CD4-positive, CD25-positive, alpha-beta regulatory T cell (primary cell): ENCODE data around the gene KCNIP1. TPM values are rescaled to one million over a fixed set of nuclear protein-coding genes. Genes with fewer than 3 reads are reported as not detected.

ENCODE experiments used
- ATAC-seq, 2 donors: fragments of 150-1000 bp; cut with Tn5 transposase; one replicate each; pipeline ENCODE4 v1.10.0; 2021; ENCODE audit warnings: low read depth in 2 of 2, moderate number of reproducible peaks in 2 of 2, moderate library complexity in 1 of 2
- DNase-seq, 3 donors: peaks; one replicate each; pipeline versions ENCODE4 v3.0.0 to v3.0.0-alpha.2; 2012 to 2022; ENCODE audit warnings: mixed read lengths in 1 of 3
- H3K27ac ChIP-seq: one replicate; pipeline ENCODE4 v1.7.0; 2013; ENCODE audit warnings: mild to moderate bottlenecking, low read length; ENCODE audit not compliant: insufficient read depth, poor library complexity, severe bottlenecking
- H3K27me3 ChIP-seq: one replicate; pipeline ENCODE4 v1.7.0; 2013; ENCODE audit warnings: low read length; ENCODE audit not compliant: control insufficient read depth, insufficient read depth
- H3K36me3 ChIP-seq: one replicate; pipeline ENCODE4 v1.7.0; 2013; ENCODE audit warnings: mild to moderate bottlenecking, low read length, moderate library complexity; ENCODE audit not compliant: control insufficient read depth, insufficient read depth
- H3K4me1 ChIP-seq: 2 replicates; pipeline ENCODE4 v1.7.0; 2013; ENCODE audit warnings: mild to moderate bottlenecking, low read length; ENCODE audit not compliant: insufficient read depth, control insufficient read depth, poor library complexity, severe bottlenecking
- H3K4me3 ChIP-seq: one replicate; pipeline ENCODE4 v1.7.0; 2013; ENCODE audit warnings: low read depth, mild to moderate bottlenecking, low read length, moderate library complexity
- H3K9me3 ChIP-seq, 2 experiments: 1 replicate in 1 of 2; 2 replicates in 1 of 2; pipeline ENCODE4 v1.7.0; 2013; ENCODE audit warnings: low read length in 2 of 2, mild to moderate bottlenecking in 1 of 2, moderate library complexity in 1 of 2; ENCODE audit not compliant: control insufficient read depth in 2 of 2
- H3K27ac Mint-ChIP-seq, 3 donors: one replicate each; pipeline ENCODE4 v1.8.0; 2020 to 2022; ENCODE audit warnings: mild to moderate bottlenecking in 3 of 3, mixed read lengths in 3 of 3, moderate library complexity in 2 of 3
- H3K27me3 Mint-ChIP-seq: one replicate; pipeline ENCODE4 v1.8.0; 2022; ENCODE audit warnings: mild to moderate bottlenecking, mixed read lengths
- H3K36me3 Mint-ChIP-seq: one replicate; pipeline ENCODE4 v1.8.0; 2020; ENCODE audit warnings: mixed read lengths
- H3K4me1 Mint-ChIP-seq, 4 donors: one replicate each; pipeline ENCODE4 v1.8.0; 2020 to 2022; ENCODE audit warnings: mixed read lengths in 4 of 4, mild to moderate bottlenecking in 1 of 4
- H3K4me3 Mint-ChIP-seq, 4 donors: one replicate each; pipeline ENCODE4 v1.8.0; 2020 to 2022; ENCODE audit warnings: mild to moderate bottlenecking in 4 of 4, mixed read lengths in 4 of 4, moderate library complexity in 3 of 4
- H3K9me3 Mint-ChIP-seq, 7 donors: one replicate each; pipeline ENCODE4 v1.8.0; 2020 to 2022; ENCODE audit warnings: mixed read lengths in 7 of 7, mild to moderate bottlenecking in 3 of 7, moderate library complexity in 2 of 7
- polyA plus RNA-seq, 4 donors: library from polyadenylated mRNA; unstranded; fragments of 300-500 nt; fragmentation: Illumina TruSeq; gene quantifications; one replicate each; pipeline ENCODE4 v1.2.3, GENCODE V29; 2021
- total RNA-seq: library from RNA; stranded (reverse); gene quantifications from one replicate; pipeline ENCODE4 v1.2.3, GENCODE V29; 2022

KCNIP1 gene
- total and polyA plus RNA-seq, 5 donors from 2014 or later = not detected

GRCh38 chr5:170470275-170470674, 33.5 kb upstream of the KCNIP1 start:
- Mint-ChIP-seq H3K4me1 (peaks cover 0 to 4% (median 0%) of the 10 kb centered on the region in 4 donors), H3K4me3 (no peak overlapping the region), H3K27ac (no peak overlapping the region), H3K36me3 (no peaks in the 10 kb centered on the region), H3K27me3 (peaks cover 7% of the 10 kb centered on the region), H3K9me3 (peaks cover 0 to 3% (median 0%) of the 10 kb centered on the region in 7 donors)
- Histone ChIP-seq H3K4me1 (no peaks in the 10 kb centered on the region), H3K9me3 (no peaks in the 10 kb centered on the region), H3K36me3 (no peaks in the 10 kb centered on the region), H3K27ac (no peak overlapping the region), H3K4me3 (no peak overlapping the region), H3K27me3 (no peaks in the 10 kb centered on the region)
- ATAC-seq (no peak), DNase-seq (no peak)

GRCh38 chr5:170470808-170471404, 32.9 kb upstream of the KCNIP1 start:
- Histone ChIP-seq H3K4me1 (no peaks in the 10 kb centered on the region), H3K9me3 (no peaks in the 10 kb centered on the region), H3K36me3 (no peaks in the 10 kb centered on the region), H3K27me3 (no peaks in the 10 kb centered on the region), H3K27ac (no peak overlapping the region), H3K4me3 (no peak overlapping the region)
- Mint-ChIP-seq H3K4me3 (no peak overlapping the region), H3K27ac (no peak overlapping the region), H3K4me1 (peaks cover 0 to 4% (median 0%) of the 10 kb centered on the region in 4 donors), H3K9me3 (peaks cover 0 to 3% (median 0%) of the 10 kb centered on the region in 7 donors), H3K27me3 (peaks cover 8% of the 10 kb centered on the region), H3K36me3 (no peaks in the 10 kb centered on the region)
- DNase-seq (no peak), ATAC-seq (no peak)

DNA sequence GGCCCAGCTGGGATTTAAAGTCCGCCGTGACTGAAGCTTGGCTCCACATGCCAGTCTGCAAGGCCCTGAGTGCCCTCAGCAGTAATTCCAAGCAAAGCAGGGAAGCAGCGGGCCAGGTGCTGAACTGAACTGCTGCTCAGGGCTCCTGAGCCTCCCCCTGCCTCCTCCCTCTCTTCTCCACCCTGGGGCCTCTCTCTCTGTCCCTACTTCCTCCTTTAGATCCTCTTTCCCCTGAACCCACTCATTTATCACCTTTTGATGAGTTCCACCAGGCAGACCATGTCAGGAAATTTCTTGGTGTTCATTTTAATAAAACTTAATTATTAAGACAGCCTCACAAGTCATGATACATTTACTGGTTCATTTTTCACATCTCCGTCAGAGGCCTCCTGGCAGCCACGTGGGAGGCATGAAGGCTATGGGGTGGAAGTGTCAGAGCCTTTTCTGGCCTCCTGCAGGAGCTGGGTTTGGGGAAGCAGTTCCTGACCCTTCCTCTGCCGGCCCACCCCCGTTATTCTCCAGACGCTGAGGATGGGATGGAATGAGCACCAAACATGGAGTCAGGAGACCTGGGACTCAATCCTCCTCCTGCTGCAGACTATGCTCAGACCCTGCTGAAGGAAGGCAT, 32.2 kb upstream of the KCNIP1 start:
- Mint-ChIP-seq H3K36me3 (no peaks in the 10 kb centered on the region), H3K4me1 (peaks cover 0 to 4% (median 0%) of the 10 kb centered on the region in 4 donors), H3K27ac (no peak overlapping the region), H3K27me3 (peaks cover 16% of the 10 kb centered on the region), H3K9me3 (peaks cover 0 to 3% (median 0%) of the 10 kb centered on the region in 7 donors), H3K4me3 (no peak overlapping the region)
- Histone ChIP-seq H3K4me3 (no peak overlapping the region), H3K27ac (no peak overlapping the region), H3K4me1 (no peaks in the 10 kb centered on the region), H3K27me3 (no peaks in the 10 kb centered on the region), H3K36me3 (no peaks in the 10 kb centered on the region), H3K9me3 (no peaks in the 10 kb centered on the region)
- ATAC-seq (no peak), DNase-seq (no peak)

DNA sequence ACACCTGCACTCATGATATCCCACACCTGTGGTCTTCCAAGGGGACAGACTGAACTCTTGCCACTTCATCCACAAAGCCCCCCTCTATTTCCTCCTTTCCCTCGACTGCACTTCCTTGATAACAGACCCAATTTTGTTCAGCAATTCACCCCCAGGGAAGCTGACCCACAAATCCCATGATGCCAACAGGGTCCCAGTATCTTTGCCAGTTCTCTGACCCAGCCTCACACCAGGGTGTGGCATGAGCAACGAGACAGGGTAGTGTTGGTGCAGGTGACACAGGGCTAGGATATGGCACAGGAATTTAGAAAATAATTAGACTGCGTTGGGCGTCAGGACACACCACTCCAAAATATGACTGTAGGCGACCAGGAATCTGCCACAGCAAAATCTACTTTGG, 30.2 kb upstream of the KCNIP1 start:
- Histone ChIP-seq H3K27ac (no peak overlapping the region), H3K4me3 (no peak overlapping the region), H3K36me3 (no peaks in the 10 kb centered on the region), H3K27me3 (no peaks in the 10 kb centered on the region), H3K4me1 (no peaks in the 10 kb centered on the region), H3K9me3 (no peaks in the 10 kb centered on the region)
- no peak for DNase-seq
- Mint-ChIP-seq H3K4me1 (peaks cover 0 to 4% (median 0%) of the 10 kb centered on the region in 4 donors), H3K4me3 (no peak overlapping the region), H3K27ac (no peak overlapping the region), H3K9me3 (peaks cover 0 to 3% (median 0%) of the 10 kb centered on the region in 7 donors), H3K27me3 (peaks cover 23% of the 10 kb centered on the region), H3K36me3 (no peaks in the 10 kb centered on the region)
- ATAC-seq = no peak

- no peak overlapping the region for H3K4me3 Mint-ChIP-seq
- no peak for ATAC-seq
- H3K27ac ChIP-seq = no peak overlapping the region
- H3K4me1 Mint-ChIP-seq = peaks cover 0 to under 1% (median 0%) of the 10 kb centered on the region in 4 donors
- no peaks in the 10 kb centered on the region for H3K9me3 ChIP-seq
- no peak overlapping the region for H3K27ac Mint-ChIP-seq
- no peaks in the 10 kb centered on the region for H3K27me3 ChIP-seq
- H3K4me3 ChIP-seq = no peak overlapping the region
- no peak for DNase-seq
- no peaks in the 10 kb centered on the region for H3K36me3 ChIP-seq
- no peaks in the 10 kb centered on the region for H3K4me1 ChIP-seq
- peaks cover 29% of the 10 kb centered on the region for H3K27me3 Mint-ChIP-seq
- H3K9me3 Mint-ChIP-seq = peaks cover 0 to 3% (median 0%) of the 10 kb centered on the region in 7 donors
- H3K36me3 Mint-ChIP-seq = no peaks in the 10 kb centered on the region
Measured at GRCh38 chr5:170474489-170475274, 29.1 kb upstream of the KCNIP1 start.

- Mint-ChIP-seq H3K36me3 (no peaks in the 10 kb centered on the region), H3K4me1 (no peaks in the 10 kb centered on the region), H3K27ac (peak overlapping the region in 1 of 3 donors; percentile 63), H3K27me3 (peaks cover 29% of the 10 kb centered on the region), H3K9me3 (peaks cover 0 to 3% (median 0%) of the 10 kb centered on the region in 7 donors), H3K4me3 (no peak overlapping the region)
- ATAC-seq (no peak), DNase-seq (no peak)
- no peaks in the 10 kb centered on the region for H3K9me3 ChIP-seq
- no peaks in the 10 kb centered on the region for H3K36me3 ChIP-seq
- no peaks in the 10 kb centered on the region for H3K4me1 ChIP-seq
- H3K27me3 ChIP-seq = no peaks in the 10 kb centered on the region
- no peak overlapping the region for H3K27ac ChIP-seq
- H3K4me3 ChIP-seq = no peak overlapping the region
Measured at GRCh38 chr5:170475294-170476000, 28.4 kb upstream of the KCNIP1 start.

DNA sequence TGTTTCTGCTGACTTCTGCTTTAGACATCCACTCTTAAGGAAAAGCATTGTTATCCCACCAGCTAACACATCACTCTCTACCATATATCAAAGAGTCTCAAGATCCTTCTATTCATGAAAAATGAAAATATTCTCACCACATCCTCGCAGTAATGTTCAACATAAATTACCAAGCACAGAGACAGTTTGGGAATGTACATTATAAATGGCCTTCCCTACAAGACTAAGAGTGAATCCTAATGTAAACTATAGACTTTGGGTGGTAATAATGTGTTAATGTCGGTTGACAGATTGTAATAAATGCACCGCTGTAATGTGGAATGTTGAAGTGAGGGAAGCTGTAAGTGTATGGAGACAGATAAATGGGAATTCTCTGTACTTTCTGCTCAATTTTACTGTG, 27.1 kb upstream of the KCNIP1 start:
- Histone ChIP-seq H3K9me3 (no peaks in the 10 kb centered on the region), H3K27me3 (peaks cover under 1% of the 10 kb centered on the region), H3K36me3 (no peaks in the 10 kb centered on the region), H3K4me3 (no peak overlapping the region), H3K4me1 (no peaks in the 10 kb centered on the region), H3K27ac (no peak overlapping the region)
- DNase-seq = no peak
- Mint-ChIP-seq H3K27me3 (peaks cover 35% of the 10 kb centered on the region), H3K4me1 (no peaks in the 10 kb centered on the region), H3K9me3 (peaks cover 0 to 3% (median 0%) of the 10 kb centered on the region in 7 donors), H3K27ac (no peak overlapping the region), H3K4me3 (no peak overlapping the region), H3K36me3 (no peaks in the 10 kb centered on the region)
- no peak for ATAC-seq
